ENCODE results near the gene FAM114A1. TPM values are rescaled to one million over a fixed set of nuclear protein-coding genes. Genes with fewer than 3 reads are reported as not detected.

FAM114A1 gene
- total and polyA plus RNA-seq, 2 experiments from 2014 or later, result 13.0 to 14.5 TPM

GRCh38 chr4:38920186-38920585 lies 52.6 kb downstream of the FAM114A1 start:
- ATAC-seq (no peak), DNase-seq (ENCODE audit: low spot score) (no peak)
- Mint-ChIP-seq H3K27ac (no peak overlapping the region), H3K27me3 (ENCODE audit: insufficient read depth, low read depth, poor library complexity) (peaks cover 3% of the 10 kb centered on the region), H3K4me1 (no peaks in the 10 kb centered on the region), H3K4me3 (no peak overlapping the region), H3K9me3 (no peaks in the 10 kb centered on the region), H3K36me3 (ENCODE audit: low read depth) (peaks cover 7% of the 10 kb centered on the region; the same call in 2 of the 3 replicates)
- Histone ChIP-seq H3K36me3 (ENCODE audit: insufficient read depth) (no peaks in the 10 kb centered on the region), H2AFZ (no peak overlapping the region), H3K27ac (ENCODE audit: low read depth) (no peak overlapping the region), H3K9me2 (ENCODE audit: insufficient read depth) (no peaks in the 10 kb centered on the region), H3K4me3 (no peak overlapping the region), H3K4me2 (no peak overlapping the region), H3K79me2 (replicated peaks; ENCODE audit: insufficient read depth) (no peaks in the 10 kb centered on the region), H3K4me1 (ENCODE audit: insufficient read depth) (0 out of 2 replicates have a peak, but pooled peaks cover 4% of the 10 kb centered on the region), H4K20me1 (replicated peaks; ENCODE audit: insufficient read depth) (no peaks in the 10 kb centered on the region), H3F3A (replicated peaks; ENCODE audit: low read depth) (no peaks in the 10 kb centered on the region), H3K27me3 (ENCODE audit: insufficient read depth) (no peaks in the 10 kb centered on the region)
- no peak for TF ChIP-seq CREB1 (CRISPR knock-in tag; IDR thresholded peaks at IDR 0.05; ENCODE audit: low read depth)
- TF ChIP-seq NANOG (IDR thresholded peaks at IDR 0.05; ENCODE audit: borderline replicate concordance), result no peak
- TF ChIP-seq ETS1 (IDR thresholded peaks at IDR 0.05), result no peak
- no peak for TF ChIP-seq JUNB (IDR thresholded peaks at IDR 0.05; ENCODE audit: unreplicated experiment)
- TF ChIP-seq CTCF (conservative IDR thresholded peaks at IDR 0.05; ENCODE audit: low read depth in 2 of 2), result no peak
- TF ChIP-seq STAT1 (IDR thresholded peaks at IDR 0.05; ENCODE audit: unreplicated experiment), result no peak
- no peak for TF ChIP-seq ZNF331 (CRISPR knock-in tag; IDR thresholded peaks at IDR 0.05; ENCODE audit: low read depth)
- no peak for TF ChIP-seq ZNF114 (CRISPR knock-in tag; IDR thresholded peaks at IDR 0.05)
- no peak for TF ChIP-seq ZNF462 (CRISPR knock-in tag; IDR thresholded peaks at IDR 0.05)
- TF ChIP-seq REST (IDR thresholded peaks at IDR 0.05; ENCODE audit: unreplicated experiment), result no peak
- TF ChIP-seq EZH2phosphoT487 (IDR thresholded peaks at IDR 0.05; ENCODE audit: unreplicated experiment), result no peak
- TF ChIP-seq EZH2 (IDR thresholded peaks at IDR 0.05; ENCODE audit: low read depth, unreplicated experiment), result no peak
- TF ChIP-seq POLR2AphosphoS5 (IDR thresholded peaks at IDR 0.05; ENCODE audit: low read depth), result no peak

Data from GM23338 (cell line).